ENCODE measurements around the gene INTS7. TPM values are rescaled to one million over a fixed set of nuclear protein-coding genes. Genes with fewer than 3 reads are reported as not detected.
A peak's percentile ranks its signal among the peaks of the same experiment; 100 is the strongest.
"Not testable (repeated sequence)": the region's sequence is repeated elsewhere in the genome, so short reads cannot be mapped to it uniquely, and the experiment has no call there.

Gene INTS7
- polyA plus RNA-seq, 4 donors, result 16.1 to 20.3 (median 19.4) TPM

- DNase-seq (ENCODE audit: low read depth in 4 of 4, low spot score in 3 of 4), result no peak
Measured at GRCh38 chr1:212035835-212036605, 663 bp upstream of the INTS7 start.

- DNase-seq (ENCODE audit: low read depth in 4 of 4, low spot score in 3 of 4), result no peak
Measured at GRCh38 chr1:212034516-212035122, 738 bp downstream of the INTS7 start.

GRCh38 chr1:212030936-212031528 is 4.3 kb downstream of the INTS7 start:
- no peak for DNase-seq (ENCODE audit: low read depth in 4 of 4, low spot score in 3 of 4)

- DNase-seq (ENCODE audit: low read depth in 4 of 4, low spot score in 3 of 4), result not testable (repeated sequence)
Measured at GRCh38 chr1:212027727-212028126, 7.6 kb downstream of the INTS7 start.

GRCh38 chr1:212024469-212025149 is 10.7 kb downstream of the INTS7 start:
- no peak for DNase-seq (ENCODE audit: low read depth in 4 of 4, low spot score in 3 of 4)

- not testable (repeated sequence) for DNase-seq (ENCODE audit: low read depth in 4 of 4, low spot score in 3 of 4)
Measured at GRCh38 chr1:212022908-212023307, 12.4 kb downstream of the INTS7 start.

GRCh38 chr1:212021563-212021962 is 13.8 kb downstream of the INTS7 start:
- no peak for DNase-seq (ENCODE audit: low read depth in 4 of 4, low spot score in 3 of 4)

- DNase-seq (ENCODE audit: low read depth in 4 of 4, low spot score in 3 of 4), result no peak
Measured at GRCh38 chr1:212020975-212021374, 14.4 kb downstream of the INTS7 start.

- no peak for DNase-seq (ENCODE audit: low read depth in 4 of 4, low spot score in 3 of 4)
Measured at GRCh38 chr1:212013672-212014071, 21.7 kb downstream of the INTS7 start.

GRCh38 chr1:212012034-212012740 is 23.2 kb downstream of the INTS7 start:
- peak in 1 of 4 donors; percentile 29 for DNase-seq (ENCODE audit: low read depth in 4 of 4, low spot score in 3 of 4)

- no peak for DNase-seq (ENCODE audit: low read depth in 4 of 4, low spot score in 3 of 4)
Measured at GRCh38 chr1:212010004-212010403, 25.4 kb downstream of the INTS7 start.

- DNase-seq (ENCODE audit: low read depth in 4 of 4, low spot score in 3 of 4), result no peak
Measured at GRCh38 chr1:212009561-212009960, 25.8 kb downstream of the INTS7 start.

GRCh38 chr1:212007886-212008285 is 27.5 kb downstream of the INTS7 start:
- DNase-seq (ENCODE audit: low read depth in 4 of 4, low spot score in 3 of 4), result no peak

GRCh38 chr1:212007178-212007577 is 28.2 kb downstream of the INTS7 start:
- DNase-seq (ENCODE audit: low read depth in 4 of 4, low spot score in 3 of 4), result no peak

GRCh38 chr1:212004895-212005608 is 30.3 kb downstream of the INTS7 start:
- DNase-seq (ENCODE audit: low read depth in 4 of 4, low spot score in 3 of 4), result no peak

- no peak for DNase-seq (ENCODE audit: low read depth in 4 of 4, low spot score in 3 of 4)
Measured at GRCh38 chr1:212002536-212002935, 32.8 kb downstream of the INTS7 start.

- DNase-seq (ENCODE audit: low read depth in 4 of 4, low spot score in 3 of 4), result not testable (repeated sequence)
Measured at GRCh38 chr1:211997426-211997825, 37.9 kb downstream of the INTS7 start.

- no peak for DNase-seq (ENCODE audit: low read depth in 4 of 4, low spot score in 3 of 4)
Measured at GRCh38 chr1:211991695-211992094, 43.7 kb downstream of the INTS7 start.

GRCh38 chr1:211986628-211987254 is 48.6 kb downstream of the INTS7 start:
- DNase-seq (ENCODE audit: low read depth in 4 of 4, low spot score in 3 of 4), result no peak
